ENCODE data around the gene DCDC2C. TPM values are rescaled to one million over a fixed set of nuclear protein-coding genes. Genes with fewer than 3 reads are reported as not detected.

Gene DCDC2C
- total RNA-seq, 1 donor from 2014 or later, result not detected

DNA sequence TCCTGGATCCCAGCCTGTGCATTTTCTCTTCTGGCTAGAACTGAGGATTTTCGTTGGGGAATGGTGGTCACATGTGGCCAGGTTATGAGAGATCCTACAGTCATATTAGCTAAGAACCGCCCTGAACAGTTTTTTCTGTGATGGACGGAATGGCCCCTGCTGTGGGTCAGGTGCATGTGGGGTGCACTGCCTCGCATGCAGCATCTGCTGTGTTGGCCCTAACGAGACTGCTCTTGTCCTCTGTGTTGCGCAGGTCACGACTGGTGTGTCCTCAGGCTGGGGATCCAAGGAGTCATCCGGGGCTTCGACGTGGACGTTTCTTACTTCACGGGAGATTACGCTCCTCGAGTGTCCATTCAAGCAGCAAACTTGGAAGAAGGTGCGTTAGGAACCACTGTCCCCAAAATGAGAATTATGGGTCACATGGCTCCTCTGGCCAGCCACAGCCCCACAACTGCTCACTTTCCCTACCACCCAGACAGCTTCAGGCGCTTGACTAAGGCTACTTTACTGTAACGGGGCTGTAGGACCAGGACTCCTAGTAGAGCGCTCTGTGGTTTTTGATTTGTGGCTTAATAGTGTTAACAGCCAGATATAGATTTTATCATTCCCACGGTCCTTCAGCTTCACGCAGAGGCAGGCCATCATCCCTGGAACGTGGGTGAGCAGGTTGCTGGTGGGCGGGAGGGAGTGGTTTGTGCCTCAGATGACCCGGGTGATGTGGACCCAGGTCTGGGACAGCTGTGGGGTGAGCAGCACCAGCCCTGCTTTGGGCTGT, 23.6 kb upstream of the DCDC2C start:
- Mint-ChIP-seq H3K4me1 (ENCODE audit: low read depth) (no peaks in the 10 kb centered on the region), H3K4me3 (ENCODE audit: low read depth) (no peak overlapping the region), H3K9me3 (ENCODE audit: low read depth) (no peaks in the 10 kb centered on the region), H3K27ac (no peak overlapping the region), H3K36me3 (ENCODE audit: insufficient read depth) (no peaks in the 10 kb centered on the region), H3K27me3 (peaks cover 16% of the 10 kb centered on the region)
- DNase-seq (ENCODE audit: low spot score, unreplicated experiment), result no peak
- TF ChIP-seq, protein P1, sequence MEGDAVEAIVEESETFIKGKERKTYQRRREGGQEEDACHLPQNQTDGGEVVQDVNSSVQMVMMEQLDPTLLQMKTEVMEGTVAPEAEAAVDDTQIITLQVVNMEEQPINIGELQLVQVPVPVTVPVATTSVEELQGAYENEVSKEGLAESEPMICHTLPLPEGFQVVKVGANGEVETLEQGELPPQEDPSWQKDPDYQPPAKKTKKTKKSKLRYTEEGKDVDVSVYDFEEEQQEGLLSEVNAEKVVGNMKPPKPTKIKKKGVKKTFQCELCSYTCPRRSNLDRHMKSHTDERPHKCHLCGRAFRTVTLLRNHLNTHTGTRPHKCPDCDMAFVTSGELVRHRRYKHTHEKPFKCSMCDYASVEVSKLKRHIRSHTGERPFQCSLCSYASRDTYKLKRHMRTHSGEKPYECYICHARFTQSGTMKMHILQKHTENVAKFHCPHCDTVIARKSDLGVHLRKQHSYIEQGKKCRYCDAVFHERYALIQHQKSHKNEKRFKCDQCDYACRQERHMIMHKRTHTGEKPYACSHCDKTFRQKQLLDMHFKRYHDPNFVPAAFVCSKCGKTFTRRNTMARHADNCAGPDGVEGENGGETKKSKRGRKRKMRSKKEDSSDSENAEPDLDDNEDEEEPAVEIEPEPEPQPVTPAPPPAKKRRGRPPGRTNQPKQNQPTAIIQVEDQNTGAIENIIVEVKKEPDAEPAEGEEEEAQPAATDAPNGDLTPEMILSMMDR (IDR thresholded peaks at IDR 0.05; ENCODE audit: unreplicated experiment), result no peak

DNA sequence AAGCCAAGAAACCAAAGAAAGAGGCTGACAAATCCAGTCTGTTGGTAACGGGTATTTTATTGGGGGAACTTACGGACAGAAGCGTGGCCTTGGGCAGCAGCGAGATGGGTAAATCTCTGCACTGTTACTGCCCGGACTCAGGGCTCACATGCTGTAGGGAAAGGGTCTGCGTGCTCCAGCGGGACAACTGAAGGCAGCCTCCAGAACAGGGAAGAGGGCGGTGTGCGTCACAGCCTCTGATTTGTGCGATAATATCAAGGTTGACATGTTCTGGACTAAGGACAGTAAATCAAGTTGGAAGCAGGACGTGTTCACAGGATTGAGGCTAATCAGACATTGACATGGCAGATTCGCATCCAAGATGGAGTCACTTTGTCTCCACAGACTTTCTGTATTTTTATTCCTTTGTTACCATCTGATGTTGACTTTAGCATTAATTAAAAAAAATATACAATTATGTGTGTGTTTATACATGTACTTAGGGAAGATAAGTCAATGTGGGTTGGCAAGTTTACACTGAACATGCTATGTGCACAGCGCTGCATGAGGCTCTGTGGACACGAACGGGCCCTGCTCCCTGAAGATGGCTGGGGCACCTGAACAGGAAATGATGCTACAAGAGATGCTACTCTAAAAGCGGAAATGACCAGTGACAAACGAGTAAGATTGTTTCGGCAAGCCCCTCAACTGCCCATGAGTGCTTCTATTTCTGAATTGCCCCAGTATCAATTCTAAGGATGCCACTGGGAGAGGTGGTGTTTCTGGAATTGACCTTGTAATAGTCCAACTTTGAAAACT, 22.6 kb upstream of the DCDC2C start:
- TF ChIP-seq, protein P1 (IDR thresholded peaks at IDR 0.05; ENCODE audit: unreplicated experiment), result no peak
- Mint-ChIP-seq H3K9me3 (ENCODE audit: low read depth) (peaks cover 4% of the 10 kb centered on the region), H3K27ac (no peak overlapping the region), H3K4me3 (ENCODE audit: low read depth) (no peak overlapping the region), H3K27me3 (peaks cover 16% of the 10 kb centered on the region), H3K36me3 (ENCODE audit: insufficient read depth) (no peaks in the 10 kb centered on the region), H3K4me1 (ENCODE audit: low read depth) (no peaks in the 10 kb centered on the region)
- DNase-seq (ENCODE audit: low spot score, unreplicated experiment), result no peak

DNA sequence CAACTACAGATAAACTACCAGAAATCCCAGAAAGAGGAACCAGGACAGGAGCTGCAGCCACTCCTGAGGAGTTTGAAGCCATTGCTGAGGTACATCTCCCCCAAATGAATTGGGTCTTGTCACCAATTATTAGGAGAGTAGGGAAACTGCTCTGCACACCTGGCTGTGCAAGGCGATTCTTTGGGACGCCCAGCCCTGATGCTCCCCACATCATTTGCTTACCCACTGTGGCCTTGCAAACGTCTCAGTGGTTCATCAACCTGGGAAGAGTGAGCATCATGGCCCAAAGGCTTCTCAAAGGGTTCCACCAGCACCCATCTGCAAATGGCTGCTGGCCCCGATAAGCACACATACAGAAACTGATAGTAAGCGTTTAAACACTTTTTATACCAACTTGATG, 21.8 kb upstream of the DCDC2C start:
- Mint-ChIP-seq H3K4me3 (ENCODE audit: low read depth) (no peak overlapping the region), H3K36me3 (ENCODE audit: insufficient read depth) (no peaks in the 10 kb centered on the region), H3K9me3 (ENCODE audit: low read depth) (peaks cover 4% of the 10 kb centered on the region), H3K27ac (no peak overlapping the region), H3K4me1 (ENCODE audit: low read depth) (no peaks in the 10 kb centered on the region), H3K27me3 (peaks cover 22% of the 10 kb centered on the region)
- DNase-seq (ENCODE audit: low spot score, unreplicated experiment), result no peak
- TF ChIP-seq, protein P1 (IDR thresholded peaks at IDR 0.05; ENCODE audit: unreplicated experiment), result no peak

DNA sequence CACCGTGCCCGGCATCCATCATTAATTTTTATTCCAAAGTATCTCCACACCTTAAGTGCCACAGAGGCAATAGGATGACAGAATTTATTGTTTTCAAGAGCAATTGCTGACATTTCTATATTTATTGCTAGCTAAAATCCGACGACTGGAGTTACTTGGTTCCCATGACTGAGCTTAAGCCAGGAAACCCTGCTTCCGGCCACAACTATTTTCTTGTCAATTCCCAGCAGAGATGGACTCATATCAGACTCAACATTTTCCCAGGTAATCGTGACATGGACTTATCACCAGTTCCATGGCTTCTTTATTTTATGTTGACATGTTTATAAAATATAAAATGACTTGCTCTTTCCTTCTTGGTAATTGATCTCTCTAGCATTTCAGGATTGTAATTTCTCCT, 20.6 kb upstream of the DCDC2C start:
- Mint-ChIP-seq H3K4me3 (ENCODE audit: low read depth) (no peak overlapping the region), H3K36me3 (ENCODE audit: insufficient read depth) (no peaks in the 10 kb centered on the region), H3K4me1 (ENCODE audit: low read depth) (no peaks in the 10 kb centered on the region), H3K27me3 (peaks cover 17% of the 10 kb centered on the region), H3K27ac (no peak overlapping the region), H3K9me3 (ENCODE audit: low read depth) (peaks cover 4% of the 10 kb centered on the region)
- TF ChIP-seq, protein P1 (IDR thresholded peaks at IDR 0.05; ENCODE audit: unreplicated experiment), result no peak
- no peak for DNase-seq (ENCODE audit: low spot score, unreplicated experiment)

DNA sequence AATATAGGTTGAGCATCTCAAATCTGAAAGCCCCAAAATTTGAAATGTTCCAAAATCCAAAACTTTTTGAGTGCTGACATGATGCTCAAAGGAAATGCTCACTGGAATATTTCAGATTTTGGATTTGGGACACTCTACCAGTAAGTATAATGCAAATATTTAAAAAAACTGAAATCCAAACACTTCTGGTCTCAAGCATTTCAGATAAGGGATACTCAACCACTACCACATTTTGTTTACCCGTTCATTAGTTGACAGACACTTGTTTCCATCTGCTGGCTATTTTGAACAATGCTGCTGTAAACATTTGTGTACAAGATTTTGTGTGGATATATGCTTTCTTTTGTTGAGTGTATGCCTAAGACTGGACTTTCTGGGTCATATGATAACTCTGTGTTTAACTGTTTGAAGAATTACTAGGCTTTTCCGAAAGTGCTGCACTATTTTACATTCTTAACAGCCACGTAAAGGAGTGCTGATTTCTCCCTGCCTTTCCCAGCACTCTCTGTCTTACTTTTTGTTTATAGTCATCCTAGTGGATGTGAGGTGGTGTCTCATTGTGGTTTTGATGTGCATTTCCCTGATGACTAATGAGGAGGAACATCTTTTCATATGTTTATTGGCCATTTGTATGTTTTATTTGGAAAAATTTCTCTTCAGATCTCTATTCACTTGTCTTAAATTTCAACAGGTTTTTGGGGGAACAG, 19.5 kb upstream of the DCDC2C start:
- TF ChIP-seq, protein P1 (IDR thresholded peaks at IDR 0.05; ENCODE audit: unreplicated experiment), result no peak
- Mint-ChIP-seq H3K27me3 (peaks cover 9% of the 10 kb centered on the region), H3K9me3 (ENCODE audit: low read depth) (peaks cover 4% of the 10 kb centered on the region), H3K4me3 (ENCODE audit: low read depth) (no peak overlapping the region), H3K4me1 (ENCODE audit: low read depth) (no peaks in the 10 kb centered on the region), H3K27ac (no peak overlapping the region), H3K36me3 (ENCODE audit: insufficient read depth) (no peaks in the 10 kb centered on the region)
- DNase-seq (ENCODE audit: low spot score, unreplicated experiment), result no peak
